ENCODE data around the gene LGR4.
"Not testable (repeated sequence)": the region's sequence is repeated elsewhere in the genome, so short reads cannot be mapped to it uniquely, and the experiment has no call there.

Gene LGR4

GRCh38 chr11:27458182-27458581 lies 14.4 kb downstream of the LGR4 start:
- DNase-seq, result no peak

- DNase-seq, result no peak
Measured at GRCh38 chr11:27456795-27457329, 15.7 kb downstream of the LGR4 start.

GRCh38 chr11:27456140-27456794 lies 16.3 kb downstream of the LGR4 start:
- no peak for DNase-seq

GRCh38 chr11:27455667-27456066 lies 16.9 kb downstream of the LGR4 start:
- no peak for DNase-seq

- no peak for DNase-seq
Measured at GRCh38 chr11:27453701-27454100, 18.9 kb downstream of the LGR4 start.

- DNase-seq, result no peak
Measured at GRCh38 chr11:27452147-27452546, 20.4 kb downstream of the LGR4 start.

GRCh38 chr11:27451244-27451965 lies 21.2 kb downstream of the LGR4 start:
- DNase-seq, result no peak

- DNase-seq, result not testable (repeated sequence)
Measured at GRCh38 chr11:27448184-27448540, 24.4 kb downstream of the LGR4 start.

GRCh38 chr11:27447288-27448183 lies 25.1 kb downstream of the LGR4 start:
- no peak for DNase-seq

- no peak for DNase-seq
Measured at GRCh38 chr11:27445625-27446024, 27.0 kb downstream of the LGR4 start.

GRCh38 chr11:27444801-27445215 lies 27.8 kb downstream of the LGR4 start:
- no peak for DNase-seq

GRCh38 chr11:27443746-27444507 lies 28.7 kb downstream of the LGR4 start:
- DNase-seq, result no peak

GRCh38 chr11:27443227-27443626 lies 29.4 kb downstream of the LGR4 start:
- no peak for DNase-seq

GRCh38 chr11:27440090-27440489 lies 32.5 kb downstream of the LGR4 start:
- DNase-seq, result no peak

GRCh38 chr11:27438595-27438981 lies 34.0 kb downstream of the LGR4 start:
- no peak for DNase-seq

- DNase-seq, result no peak
Measured at GRCh38 chr11:27437829-27438594, 34.6 kb downstream of the LGR4 start.

- no peak for DNase-seq
Measured at GRCh38 chr11:27436916-27437315, 35.7 kb downstream of the LGR4 start.

GRCh38 chr11:27433742-27434141 lies 38.8 kb downstream of the LGR4 start:
- DNase-seq, result no peak

GRCh38 chr11:27431808-27432207 lies 40.8 kb downstream of the LGR4 start:
- no peak for DNase-seq

GRCh38 chr11:27429761-27430393 lies 42.7 kb downstream of the LGR4 start:
- DNase-seq, result no peak
